Upper lobe of right lung (tissue), 1 donor: Measurements from ENCODE around the gene SUSD3. TPM values are rescaled to one million over a fixed set of nuclear protein-coding genes. Genes with fewer than 3 reads are reported as not detected.

Source experiments
- ATAC-seq: fragments of 200-7000 bp; cut with Tn5 transposase; one replicate; pipeline ENCODE4 v1.9.1; 2020; ENCODE audit warnings: mild to moderate bottlenecking, moderate library complexity
- DNase-seq: peaks from one replicate; pipeline ENCODE4 v3.0.0-alpha.2; 2020
- H3K27ac ChIP-seq: fragments of 200-600 bp; one replicate; pipeline ENCODE4 v1.8.0; 2022
- H3K27me3 ChIP-seq: fragments of 200-600 bp; one replicate; pipeline ENCODE4 v1.8.0; 2022; ENCODE audit warnings: mild to moderate bottlenecking
- H3K36me3 ChIP-seq: fragments of 200-600 bp; one replicate; pipeline ENCODE4 v1.8.0; 2022
- H3K4me1 ChIP-seq: fragments of 200-600 bp; one replicate; pipeline ENCODE4 v1.8.0; 2022
- H3K4me3 ChIP-seq: fragments of 200-600 bp; one replicate; pipeline ENCODE4 v1.8.0; 2022; ENCODE audit warnings: mild to moderate bottlenecking
- H3K9me3 ChIP-seq: fragments of 200-600 bp; one replicate; pipeline ENCODE4 v1.8.0; 2022
- CTCF ChIP-seq: fragments of 200-600 bp; IDR thresholded peaks from one replicate; pipeline ENCODE4 v1.8.0; 2022; ENCODE audit warnings: antibody characterized with exemption
- intact Hi-C: fragments of 100-400 bp; cut with DNase I; formaldehyde crosslinking; loops from one replicate; pipeline ENCODE4 v1.11.0; 2022
- total RNA-seq: library from RNA; stranded (reverse); fragmentation: NEBNext Ultra II Directional; extraction: Animal tissue kit (Norgen Biotek cat#: 25700); gene quantifications from one replicate; pipeline ENCODE4 v1.2.1, GENCODE V29; 2021
- donor health status: DM: no; HTN: yes; CAD: no; lungs with severe emphysema.

The SUSD3 gene
- total RNA-seq, 1 donor from 2014 or later: 4.8 TPM

GRCh38 chr9:93117924-93118862 is 59.7 kb downstream of the SUSD3 start:
- TF ChIP-seq CTCF: no peak
- Histone ChIP-seq H3K27ac (no peak overlapping the region), H3K9me3 (no peaks in the 10 kb centered on the region), H3K4me1 (peaks cover 25% of the 10 kb centered on the region), H3K4me3 (no peak overlapping the region), H3K27me3 (no peaks in the 10 kb centered on the region), H3K36me3 (peaks cover 5% of the 10 kb centered on the region)
- ATAC-seq: no peak
- intact Hi-C loops: no loop called here
- DNase-seq: peak; percentile 39

- DNase-seq (peak; percentile 47), ATAC-seq (no peak)
- peak overlapping the region; percentile 36 for H3K27ac ChIP-seq
- intact Hi-C loops: no loop called here
- H3K9me3 ChIP-seq: no peaks in the 10 kb centered on the region
- no peak for TF ChIP-seq CTCF
- peaks cover 12% of the 10 kb centered on the region for H3K36me3 ChIP-seq
- no peak overlapping the region for H3K4me3 ChIP-seq
- H3K4me1 ChIP-seq: peaks cover 22% of the 10 kb centered on the region
- H3K27me3 ChIP-seq: no peaks in the 10 kb centered on the region
These were observed 60.6 kb downstream of the SUSD3 start for GRCh38 chr9:93118863-93119702.

- Histone ChIP-seq H3K9me3 (no peaks in the 10 kb centered on the region), H3K27me3 (no peaks in the 10 kb centered on the region), H3K27ac (peak overlapping the region; percentile 36), H3K4me3 (no peak overlapping the region), H3K4me1 (peaks cover 22% of the 10 kb centered on the region), H3K36me3 (peaks cover 18% of the 10 kb centered on the region)
- TF ChIP-seq CTCF: no peak
- ATAC-seq (no peak), DNase-seq (no peak)
- intact Hi-C loops: no loop called here
These were observed 61.1 kb downstream of the SUSD3 start for GRCh38 chr9:93119703-93119952.

- ATAC-seq (peak; percentile 92), DNase-seq (peak; percentile 97)
- H3K9me3 ChIP-seq: no peaks in the 10 kb centered on the region
- TF ChIP-seq CTCF: peak; percentile 44
- peak overlapping the region; percentile 30 for H3K27ac ChIP-seq
- H3K27me3 ChIP-seq: no peaks in the 10 kb centered on the region
- peaks cover 22% of the 10 kb centered on the region for H3K4me1 ChIP-seq
- intact Hi-C loops: no loop called here
- H3K4me3 ChIP-seq: no peak overlapping the region
- H3K36me3 ChIP-seq: peaks cover 23% of the 10 kb centered on the region
These were observed 61.7 kb downstream of the SUSD3 start for GRCh38 chr9:93119953-93120845.

- Histone ChIP-seq H3K9me3 (no peaks in the 10 kb centered on the region), H3K4me1 (peaks cover 22% of the 10 kb centered on the region), H3K27ac (no peak overlapping the region), H3K36me3 (peaks cover 28% of the 10 kb centered on the region), H3K4me3 (no peak overlapping the region), H3K27me3 (no peaks in the 10 kb centered on the region)
- intact Hi-C loops: no loop called here
- ATAC-seq (no peak), DNase-seq (no peak)
- TF ChIP-seq CTCF: no peak
These were observed 62.4 kb downstream of the SUSD3 start for GRCh38 chr9:93120846-93121315.
